COLO668 (cell line): ENCODE results near the gene CADM2.
"Not testable (repeated sequence)": the region's sequence is repeated elsewhere in the genome, so short reads cannot be mapped to it uniquely, and the experiment has no call there.

Experiments used
- DNase-seq: peaks from one replicate; lab custom pipeline; 2025; ENCODE audit not compliant: unreplicated experiment; lab: John Stamatoyannopoulos, UW

The CADM2 gene

GRCh38 chr3:85631070-85631469 is 672.3 kb downstream of the CADM2 start:
- DNase-seq = no peak

- no peak for DNase-seq
Measured at GRCh38 chr3:85632921-85633320, 674.1 kb downstream of the CADM2 start.

- no peak for DNase-seq
Measured at GRCh38 chr3:85652360-85652759, 693.6 kb downstream of the CADM2 start.

GRCh38 chr3:85660451-85660850 is 701.7 kb downstream of the CADM2 start:
- no peak for DNase-seq

- no peak for DNase-seq
Measured at GRCh38 chr3:85662462-85662861, 703.7 kb downstream of the CADM2 start.

- no peak for DNase-seq
Measured at GRCh38 chr3:85667744-85668143, 709.0 kb downstream of the CADM2 start.

- DNase-seq = no peak
Measured at GRCh38 chr3:85670634-85671205, 711.9 kb downstream of the CADM2 start.

GRCh38 chr3:85672761-85673160 is 714.0 kb downstream of the CADM2 start:
- no peak for DNase-seq

GRCh38 chr3:85678713-85679112 is 719.9 kb downstream of the CADM2 start:
- no peak for DNase-seq

GRCh38 chr3:85681906-85682305 is 723.1 kb downstream of the CADM2 start:
- DNase-seq = no peak

GRCh38 chr3:85691196-85691595 is 732.4 kb downstream of the CADM2 start:
- no peak for DNase-seq

- DNase-seq = no peak
Measured at GRCh38 chr3:85697156-85697555, 738.4 kb downstream of the CADM2 start.

GRCh38 chr3:85706130-85706529 is 747.3 kb downstream of the CADM2 start:
- no peak for DNase-seq

GRCh38 chr3:85708325-85708724 is 749.5 kb downstream of the CADM2 start:
- not testable (repeated sequence) for DNase-seq

- no peak for DNase-seq
Measured at GRCh38 chr3:85709346-85709892, 750.6 kb downstream of the CADM2 start.

GRCh38 chr3:85710490-85710889 is 751.7 kb downstream of the CADM2 start:
- no peak for DNase-seq

GRCh38 chr3:85721409-85722145 is 762.8 kb downstream of the CADM2 start:
- no peak for DNase-seq

GRCh38 chr3:85725809-85726208 is 767.0 kb downstream of the CADM2 start:
- DNase-seq = no peak

- no peak for DNase-seq
Measured at GRCh38 chr3:85726241-85726640, 767.5 kb downstream of the CADM2 start.

- DNase-seq = no peak
Measured at GRCh38 chr3:85737846-85738245, 779.1 kb downstream of the CADM2 start.

- no peak for DNase-seq
Measured at GRCh38 chr3:85740561-85740960, 781.8 kb downstream of the CADM2 start.

GRCh38 chr3:85758442-85758841 is 799.7 kb downstream of the CADM2 start:
- no peak for DNase-seq

GRCh38 chr3:85760342-85760741 is 801.6 kb downstream of the CADM2 start:
- no peak for DNase-seq
